Smooth muscle cell (in vitro differentiated cells): ENCODE results near the gene PDCD4. TPM values are rescaled to one million over a fixed set of nuclear protein-coding genes. Genes with fewer than 3 reads are reported as not detected.

Experiments
- DNase-seq: peaks from one replicate; lab custom pipeline; 2025; ENCODE audit not compliant: unreplicated experiment; lab: John Stamatoyannopoulos, UW
- H2AFZ ChIP-seq: fragments of 200-600 bp; sonication (generic); 2 replicates; pipeline ENCODE4 v1.6.0; 2016; ENCODE audit warnings: antibody characterized with exemption, low read depth, mild to moderate bottlenecking
- H3F3A ChIP-seq: fragments of 200-600 bp; sonication (generic); 2 replicates; pipeline ENCODE4 v1.6.0; 2017; ENCODE audit warnings: antibody characterized with exemption, low read depth
- H3K27ac ChIP-seq: fragments of 200-600 bp; sonication (generic); 2 replicates; pipeline ENCODE4 v1.5.1; 2016; ENCODE audit warnings: low read depth, mild to moderate bottlenecking
- H3K27me3 ChIP-seq: fragments of 200-600 bp; sonication (generic); 2 replicates; pipeline ENCODE4 v1.6.1; 2016; ENCODE audit warnings: low read depth, mild to moderate bottlenecking
- H3K36me3 ChIP-seq: fragments of 200-600 bp; sonication (generic); 2 replicates; pipeline ENCODE4 v1.5.1; 2016; ENCODE audit warnings: low read depth
- H3K4me1 ChIP-seq: fragments of 200-600 bp; sonication (generic); 2 replicates; pipeline ENCODE4 v1.5.1; 2016; ENCODE audit warnings: low read depth
- H3K4me2 ChIP-seq: fragments of 200-600 bp; sonication (generic); 2 replicates; pipeline ENCODE4 v1.6.0; 2016; ENCODE audit warnings: mild to moderate bottlenecking
- H3K4me3 ChIP-seq: fragments of 200-600 bp; sonication (generic); 2 replicates; pipeline ENCODE4 v1.5.1; 2016; ENCODE audit warnings: mild to moderate bottlenecking
- H3K79me2 ChIP-seq: fragments of 200-600 bp; sonication (generic); 2 replicates; pipeline ENCODE4 v1.6.0; 2016; ENCODE audit warnings: low read depth, mild to moderate bottlenecking
- H3K9ac ChIP-seq: fragments of 200-600 bp; sonication (generic); 2 replicates; pipeline ENCODE4 v1.6.0; 2016; ENCODE audit warnings: low read depth
- H3K9me3 ChIP-seq: fragments of 200-600 bp; sonication (generic); replicated peaks from 2 replicates; pipeline ENCODE4 v1.5.1; 2016; ENCODE audit warnings: low read depth
- H4K20me1 ChIP-seq: fragments of 200-600 bp; sonication (generic); 2 replicates; pipeline ENCODE4 v1.6.0; 2016; ENCODE audit warnings: low read depth
- WGBS: methylation state at CpG from one replicate; pipeline ENCODE4 v1.1.7; 2016; ENCODE audit warnings: low lambda C conversion rate; 5-methylcytosine and 5-hydroxymethylcytosine counted together
- polyA plus RNA-seq: library from polyadenylated mRNA; unstranded; fragments of >200 nt; fragmentation: Nextera tagmentation; extraction: Ambion mirVana; gene quantifications from 2 replicates; pipeline ENCODE4 v1.2.1, GENCODE V29; 2016
- total RNA-seq: library from RNA; depleted of rRNA; stranded (reverse); fragments of >200 nt; gene quantifications from 2 replicates; pipeline ENCODE4 v1.2.3, GENCODE V29; 2014
- TF ChIP-seq, protein P1 (sequence below): fragments of 200-600 bp; sonication (generic); IDR thresholded peaks from 2 replicates; pipeline ENCODE4 v1.5.1; 2017; ENCODE audit warnings: borderline replicate concordance, mild to moderate bottlenecking, antibody characterized with exemption; ENCODE audit not compliant: insufficient read depth, poor library complexity, severe bottlenecking

The PDCD4 gene
- total RNA-seq (67.0 and 73.5 TPM in 2 replicates), polyA plus RNA-seq (124 and 141 TPM in 2 replicates)

DNA sequence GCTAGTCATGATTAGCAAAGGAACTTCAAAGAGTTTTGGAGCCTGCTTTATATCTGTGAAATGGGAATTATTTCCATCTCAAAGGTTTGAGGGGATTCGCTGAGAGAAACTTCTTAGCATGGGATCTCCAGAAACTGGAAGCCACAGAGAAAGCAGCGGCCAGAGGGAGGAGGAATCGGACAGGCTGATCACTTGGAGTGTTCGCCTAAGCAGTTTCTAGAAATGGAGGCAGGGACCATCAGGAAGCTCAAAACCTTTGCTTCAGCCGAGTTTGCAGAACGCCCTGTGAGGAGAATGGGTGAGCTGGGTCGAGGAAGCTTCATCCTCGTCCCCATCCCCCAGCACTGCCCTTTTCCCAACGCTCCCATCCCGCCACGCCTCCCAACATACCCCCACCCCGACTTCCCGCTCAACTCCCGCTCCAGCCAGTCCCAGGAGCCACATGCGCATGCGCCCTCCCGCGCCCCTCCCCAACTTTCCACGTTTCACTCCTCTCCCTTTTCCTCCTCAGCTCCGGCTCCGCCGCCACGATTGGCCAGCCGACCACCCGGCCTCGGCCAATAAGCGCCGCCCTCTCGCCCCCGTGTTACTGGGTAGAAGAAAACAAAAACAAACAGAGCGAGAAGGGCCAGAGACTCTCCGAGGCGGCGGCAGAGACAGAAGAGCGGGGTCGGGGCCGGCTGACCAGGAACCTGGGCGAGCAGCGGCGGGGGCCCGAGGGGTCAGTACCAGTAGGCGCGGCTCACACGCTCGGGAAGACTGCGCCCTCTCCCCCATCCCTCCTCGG, at the start of gene PDCD4:
Gene PDCD4 (plus strand): TSS at position 631 of the 787 bp plus-strand sequence. CDS start 4,100 bp downstream, outside the sequence.
- peaks cover 33% of the 10 kb centered on the region for H4K20me1 ChIP-seq
- peak within 1 kb of the TSS; percentile 95 for H3K9ac ChIP-seq
- DNase-seq = peak; percentile 97
- TF ChIP-seq, protein P1, sequence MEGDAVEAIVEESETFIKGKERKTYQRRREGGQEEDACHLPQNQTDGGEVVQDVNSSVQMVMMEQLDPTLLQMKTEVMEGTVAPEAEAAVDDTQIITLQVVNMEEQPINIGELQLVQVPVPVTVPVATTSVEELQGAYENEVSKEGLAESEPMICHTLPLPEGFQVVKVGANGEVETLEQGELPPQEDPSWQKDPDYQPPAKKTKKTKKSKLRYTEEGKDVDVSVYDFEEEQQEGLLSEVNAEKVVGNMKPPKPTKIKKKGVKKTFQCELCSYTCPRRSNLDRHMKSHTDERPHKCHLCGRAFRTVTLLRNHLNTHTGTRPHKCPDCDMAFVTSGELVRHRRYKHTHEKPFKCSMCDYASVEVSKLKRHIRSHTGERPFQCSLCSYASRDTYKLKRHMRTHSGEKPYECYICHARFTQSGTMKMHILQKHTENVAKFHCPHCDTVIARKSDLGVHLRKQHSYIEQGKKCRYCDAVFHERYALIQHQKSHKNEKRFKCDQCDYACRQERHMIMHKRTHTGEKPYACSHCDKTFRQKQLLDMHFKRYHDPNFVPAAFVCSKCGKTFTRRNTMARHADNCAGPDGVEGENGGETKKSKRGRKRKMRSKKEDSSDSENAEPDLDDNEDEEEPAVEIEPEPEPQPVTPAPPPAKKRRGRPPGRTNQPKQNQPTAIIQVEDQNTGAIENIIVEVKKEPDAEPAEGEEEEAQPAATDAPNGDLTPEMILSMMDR = no peak
- WGBS = 3% methylated on average over 42 of the region's 47 CpGs
- no peaks in the 10 kb centered on the region for H3K27me3 ChIP-seq
- H3F3A ChIP-seq = peaks cover 6% of the 10 kb centered on the region
- peak within 1 kb of the TSS; percentile 91 for H3K27ac ChIP-seq
- no peaks in the 10 kb centered on the region for H3K9me3 ChIP-seq
- H2AFZ ChIP-seq = peak within 1 kb of the TSS; percentile 97
- peak within 1 kb of the TSS; percentile 79 for H3K4me3 ChIP-seq
- H3K4me2 ChIP-seq = peak within 1 kb of the TSS; percentile 96
- peaks cover 39% of the 10 kb centered on the region for H3K79me2 ChIP-seq
- peaks cover 27% of the 10 kb centered on the region for H3K4me1 ChIP-seq
- no peaks in the 10 kb centered on the region for H3K36me3 ChIP-seq

DNA sequence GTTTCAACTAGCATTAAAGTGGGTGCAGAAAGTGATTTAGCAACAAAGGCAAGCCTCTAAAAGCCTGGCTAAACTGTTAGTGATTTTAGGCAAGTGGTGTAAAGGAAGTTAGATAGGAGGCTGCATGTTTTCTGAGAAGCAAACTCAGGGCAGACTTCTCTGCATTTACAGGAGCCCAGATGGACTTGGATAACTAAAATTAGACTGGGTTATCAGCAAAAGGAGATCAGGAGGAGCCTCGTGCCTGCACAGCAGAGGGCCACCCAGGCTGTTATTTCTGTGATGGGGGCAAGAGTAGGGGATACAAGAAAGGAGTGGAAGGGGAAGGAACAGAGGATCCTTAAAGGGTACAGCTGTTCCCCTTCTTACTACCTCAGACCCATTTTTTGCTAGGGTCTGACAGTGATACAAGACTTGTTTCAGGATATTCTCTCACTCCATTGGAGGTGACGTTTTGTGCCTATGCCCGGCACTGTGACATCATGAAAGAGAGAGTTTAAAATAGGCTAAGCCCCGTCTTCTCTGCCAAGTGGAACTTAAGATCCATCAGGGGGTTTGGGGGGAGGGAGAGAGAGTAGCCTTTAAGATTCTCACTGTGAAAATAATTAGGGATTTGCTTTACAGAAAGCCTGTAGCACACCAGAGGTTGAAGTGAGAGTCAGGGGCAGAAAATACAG, 49.6 kb upstream of the PDCD4 start:
- no peaks in the 10 kb centered on the region for H3K9me3 ChIP-seq
- H3K4me3 ChIP-seq = no peak overlapping the region
- H3K4me1 ChIP-seq = peaks cover 30% of the 10 kb centered on the region
- no peaks in the 10 kb centered on the region for H3K36me3 ChIP-seq
- H4K20me1 ChIP-seq = no peaks in the 10 kb centered on the region
- TF ChIP-seq, protein P1 = no peak
- no peaks in the 10 kb centered on the region for H3K27me3 ChIP-seq
- H3K27ac ChIP-seq = peak overlapping the region; percentile 51
- no peak for DNase-seq
- 28% methylated on average over 4 of the region's 4 CpGs for WGBS
- H3K4me2 ChIP-seq = peak overlapping the region; percentile 9
- peaks cover 3% of the 10 kb centered on the region for H3F3A ChIP-seq
- no peaks in the 10 kb centered on the region for H3K79me2 ChIP-seq
- no peak overlapping the region for H3K9ac ChIP-seq
- H2AFZ ChIP-seq = no peak overlapping the region

DNA sequence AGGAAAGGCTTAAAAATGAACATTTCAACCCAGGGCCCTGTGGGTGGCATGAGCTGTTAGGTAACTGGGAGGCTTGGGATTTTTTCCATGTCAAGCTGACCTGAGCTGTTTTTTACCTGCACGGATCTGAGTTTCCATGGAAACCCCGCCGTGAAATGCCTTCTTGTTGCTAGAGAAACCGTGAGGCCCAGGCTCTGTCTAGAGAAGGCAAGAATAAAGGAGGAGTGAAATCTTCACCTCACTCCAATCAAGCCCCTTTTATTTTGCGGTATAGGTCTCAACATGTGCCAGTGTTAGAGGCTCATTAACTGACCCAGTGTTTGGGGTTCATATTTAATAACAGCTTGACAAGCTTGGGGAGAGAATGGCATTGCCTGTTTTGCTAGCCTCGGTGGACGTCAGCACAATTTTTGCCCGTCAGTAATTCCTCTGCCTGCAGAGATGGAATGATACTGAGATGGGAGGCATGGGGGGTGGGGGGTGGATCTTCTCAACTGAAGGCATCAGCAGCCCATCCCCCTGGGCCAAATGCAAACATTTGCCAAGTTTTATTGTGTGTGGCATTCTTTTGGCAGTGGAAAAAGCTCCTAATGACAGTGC, 48.9 kb upstream of the PDCD4 start:
- H3K4me3 ChIP-seq = no peak overlapping the region
- H3K4me2 ChIP-seq = no peak overlapping the region
- WGBS = 48% methylated on average over 8 of the region's 8 CpGs
- peak overlapping the region; percentile 51 for H3K27ac ChIP-seq
- H3K9ac ChIP-seq = no peak overlapping the region
- DNase-seq = no peak
- no peak overlapping the region for H2AFZ ChIP-seq
- H3K79me2 ChIP-seq = no peaks in the 10 kb centered on the region
- H3K4me1 ChIP-seq = peaks cover 30% of the 10 kb centered on the region
- no peaks in the 10 kb centered on the region for H4K20me1 ChIP-seq
- no peaks in the 10 kb centered on the region for H3K9me3 ChIP-seq
- H3K36me3 ChIP-seq = no peaks in the 10 kb centered on the region
- TF ChIP-seq, protein P1 = no peak
- H3K27me3 ChIP-seq = no peaks in the 10 kb centered on the region
- H3F3A ChIP-seq = peaks cover 3% of the 10 kb centered on the region
